NCI-H1694 treated with DMSO at 0.1 percent for 48 hours (cell line): ENCODE results near the gene CDX2.
"Not testable (repeated sequence)": the region's sequence is repeated elsewhere in the genome, so short reads cannot be mapped to it uniquely, and the experiment has no call there.

Experiments
- DNase-seq: peaks from one replicate; lab custom pipeline; 2025; lab: John Stamatoyannopoulos, UW

CDX2 gene

GRCh38 chr13:27969082-27969865 lies at the start of gene CDX2:
Gene CDX2 (minus strand): TSS chr13:27969315. CDS start chr13:27969006, 309 bp downstream.
- no peak for DNase-seq

- no peak for DNase-seq
Measured at GRCh38 chr13:28014301-28014700, 45.2 kb upstream of the CDX2 start.

DNA sequence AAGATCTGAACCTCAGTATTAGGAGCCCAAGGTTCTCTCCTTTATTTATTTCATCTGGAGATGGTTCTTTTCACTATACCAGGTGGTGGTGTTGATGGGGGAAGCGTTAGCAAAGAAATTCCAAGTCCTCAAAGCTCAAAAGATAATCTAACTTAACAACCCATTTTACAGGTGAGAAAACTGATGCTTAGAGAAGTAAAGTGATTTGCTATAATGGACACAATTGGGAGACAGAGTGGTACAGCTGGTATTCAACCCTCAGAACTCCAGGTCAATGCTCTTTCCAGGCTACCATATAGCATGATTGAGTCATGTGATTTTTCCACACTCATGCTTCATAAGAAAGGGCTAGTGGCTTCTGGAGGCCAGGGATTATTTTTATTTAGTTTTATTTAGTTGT lies 44.4 kb upstream of the CDX2 start:
- no peak for DNase-seq

GRCh38 chr13:28012896-28013295 lies 43.8 kb upstream of the CDX2 start:
- DNase-seq, result no peak

DNA sequence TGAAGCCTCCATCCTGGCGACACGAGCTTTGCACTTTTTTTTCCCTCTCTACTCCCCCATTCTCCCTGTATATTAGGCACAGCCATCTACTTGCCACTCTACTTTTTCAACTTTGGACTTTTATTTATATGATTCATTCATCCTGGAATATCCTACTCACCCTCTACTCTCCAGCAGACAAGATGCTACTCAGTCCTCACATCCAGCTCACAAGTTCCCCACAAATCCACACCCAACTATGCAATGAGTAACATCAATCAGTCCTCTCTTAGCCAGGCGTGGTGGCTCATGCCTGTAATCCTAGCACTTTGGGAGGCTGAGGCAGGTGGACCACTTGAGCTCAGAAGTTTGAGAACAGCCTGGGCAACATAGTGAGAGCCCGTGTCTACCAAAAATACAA lies 43.3 kb upstream of the CDX2 start:
- no peak for DNase-seq

GRCh38 chr13:28010046-28010445 lies 40.9 kb upstream of the CDX2 start:
- no peak for DNase-seq

GRCh38 chr13:28005016-28005415 lies 35.9 kb upstream of the CDX2 start:
- DNase-seq, result not testable (repeated sequence)

- DNase-seq, result no peak
Measured at GRCh38 chr13:28002886-28003698, 34.0 kb upstream of the CDX2 start.

- DNase-seq, result no peak
Measured at GRCh38 chr13:28001837-28002473, 32.8 kb upstream of the CDX2 start.

DNA sequence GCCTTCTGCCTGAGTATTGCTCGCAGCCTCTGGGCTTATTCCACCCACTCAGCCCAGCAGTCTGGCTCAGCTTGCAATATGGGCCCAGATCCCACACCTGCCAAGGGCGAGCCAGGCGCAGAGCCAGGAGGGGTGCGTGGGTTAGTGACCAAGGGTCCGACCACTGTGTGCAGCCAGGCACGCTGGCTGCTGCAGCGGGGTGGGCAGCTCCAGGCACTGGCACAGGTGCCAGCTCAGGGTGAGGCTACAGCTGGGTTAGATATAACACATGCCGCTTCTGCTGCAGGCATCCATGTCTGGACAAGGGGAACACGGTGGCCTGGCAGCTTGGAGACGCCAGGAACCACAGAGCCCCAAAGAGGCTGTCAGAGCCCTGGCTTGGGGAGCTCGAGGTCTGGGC lies 31.9 kb upstream of the CDX2 start:
- DNase-seq, result no peak

DNA sequence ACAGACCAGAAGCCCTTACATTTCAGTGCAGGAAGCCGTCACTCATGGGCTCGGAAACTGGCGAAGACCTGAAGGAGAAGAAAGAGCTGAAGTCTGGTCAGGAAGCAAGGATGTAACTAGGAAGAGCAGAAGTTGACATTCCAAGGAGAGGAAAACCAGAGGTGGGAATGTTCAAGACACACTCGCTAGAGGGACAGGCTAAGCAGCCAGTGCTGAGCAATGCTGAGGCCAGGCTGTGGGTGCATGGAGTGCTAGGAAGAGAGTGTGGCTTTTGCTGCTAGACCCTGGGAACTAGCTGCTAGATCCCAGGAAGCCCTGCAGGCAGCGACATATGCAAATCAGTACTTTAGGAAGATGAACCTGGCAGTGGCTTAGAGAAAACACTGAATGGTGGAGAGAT lies 31.5 kb upstream of the CDX2 start:
- no peak for DNase-seq

DNA sequence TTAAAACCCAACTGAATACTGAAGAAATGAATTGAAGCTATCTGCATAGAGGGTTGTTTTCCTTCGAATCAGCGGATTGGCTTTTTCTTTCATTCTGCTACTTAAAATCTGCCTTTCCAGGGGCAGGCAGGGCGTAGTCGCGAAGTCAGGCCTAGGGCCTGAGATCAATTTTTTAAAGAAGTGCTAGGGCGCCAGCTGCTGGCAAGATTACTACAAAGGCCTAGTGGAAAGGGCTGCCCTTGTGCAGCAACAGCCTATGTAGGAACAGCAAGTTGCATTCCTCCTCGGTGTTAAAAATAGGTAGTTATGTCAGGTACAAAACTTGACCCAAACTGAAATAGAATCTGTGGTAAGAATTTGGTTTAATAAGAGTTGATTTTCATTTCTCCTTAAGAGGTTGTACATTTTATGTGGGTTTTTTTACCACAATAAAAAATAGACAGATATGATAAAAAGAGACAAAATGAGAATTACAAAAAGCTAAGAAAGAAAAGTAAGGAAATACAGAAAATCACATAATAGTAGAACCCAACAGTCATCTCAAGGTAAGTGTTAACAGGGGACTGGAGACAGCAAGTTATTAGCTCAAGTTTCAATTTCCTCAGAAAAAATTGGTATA lies 28.9 kb upstream of the CDX2 start:
- peak; percentile 24 for DNase-seq

- no peak for DNase-seq
Measured at GRCh38 chr13:27991881-27992280, 22.8 kb upstream of the CDX2 start.

DNA sequence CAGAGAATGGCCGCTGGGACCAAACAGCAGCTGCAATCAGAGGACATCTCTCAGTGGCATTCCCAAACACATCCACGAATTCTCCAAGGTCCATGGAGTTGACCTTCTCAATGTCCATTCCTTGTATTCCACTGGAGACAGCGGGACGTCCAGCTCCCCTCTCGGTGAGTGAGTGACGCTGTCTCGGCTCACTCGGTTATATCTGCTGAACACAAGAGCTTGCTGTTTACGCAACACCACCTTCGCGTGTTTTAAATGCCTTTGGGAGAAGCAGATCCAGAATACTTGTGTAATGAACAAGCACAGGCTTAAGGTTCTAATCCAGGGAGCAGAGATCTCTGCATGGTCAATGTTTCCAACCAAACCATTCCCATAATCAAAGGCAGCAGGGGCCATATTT lies 19.4 kb upstream of the CDX2 start, which contains the start of gene URAD:
URAD (minus strand) TSS at position 174 of the 400 bp plus-strand sequence; CDS start at position 118, 56 bp downstream.
- no peak for DNase-seq

GRCh38 chr13:27985600-27985999 lies 16.5 kb upstream of the CDX2 start:
- no peak for DNase-seq

GRCh38 chr13:27982361-27982760 lies 13.2 kb upstream of the CDX2 start:
- no peak for DNase-seq

DNA sequence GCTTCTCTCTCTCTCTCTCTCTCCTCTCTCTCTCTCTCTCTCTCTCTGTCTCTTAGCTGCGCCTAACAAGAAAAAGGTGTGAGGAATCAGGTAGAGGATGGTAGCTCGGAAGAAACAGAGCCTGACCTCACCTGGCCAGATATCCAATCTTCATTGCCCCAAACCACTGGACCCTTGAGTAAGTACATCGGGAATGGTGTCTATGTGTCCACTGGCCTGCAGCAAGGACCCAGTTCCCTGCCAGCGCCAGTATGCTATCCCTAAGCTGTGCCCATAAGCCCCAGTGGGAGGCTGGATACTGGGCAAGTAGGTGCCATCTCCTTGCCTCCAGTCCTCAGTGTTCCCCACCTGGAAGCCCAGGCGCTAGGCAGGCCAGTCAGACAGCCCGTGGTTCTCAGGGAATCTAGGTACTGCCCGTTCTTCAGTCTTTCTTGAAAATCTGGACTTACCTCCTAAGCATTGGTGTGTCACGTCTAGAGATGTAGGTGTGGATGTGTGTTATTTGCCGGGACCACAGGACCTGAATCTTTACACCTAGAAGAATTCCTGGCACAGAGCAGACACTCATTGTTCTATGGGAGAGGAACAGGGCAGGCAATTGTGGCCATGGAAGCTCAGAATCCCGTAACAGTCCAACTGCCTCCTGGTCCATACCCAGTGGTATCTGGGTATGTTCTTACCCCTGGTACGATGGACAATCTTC lies 12.0 kb upstream of the CDX2 start:
- DNase-seq, result no peak

DNA sequence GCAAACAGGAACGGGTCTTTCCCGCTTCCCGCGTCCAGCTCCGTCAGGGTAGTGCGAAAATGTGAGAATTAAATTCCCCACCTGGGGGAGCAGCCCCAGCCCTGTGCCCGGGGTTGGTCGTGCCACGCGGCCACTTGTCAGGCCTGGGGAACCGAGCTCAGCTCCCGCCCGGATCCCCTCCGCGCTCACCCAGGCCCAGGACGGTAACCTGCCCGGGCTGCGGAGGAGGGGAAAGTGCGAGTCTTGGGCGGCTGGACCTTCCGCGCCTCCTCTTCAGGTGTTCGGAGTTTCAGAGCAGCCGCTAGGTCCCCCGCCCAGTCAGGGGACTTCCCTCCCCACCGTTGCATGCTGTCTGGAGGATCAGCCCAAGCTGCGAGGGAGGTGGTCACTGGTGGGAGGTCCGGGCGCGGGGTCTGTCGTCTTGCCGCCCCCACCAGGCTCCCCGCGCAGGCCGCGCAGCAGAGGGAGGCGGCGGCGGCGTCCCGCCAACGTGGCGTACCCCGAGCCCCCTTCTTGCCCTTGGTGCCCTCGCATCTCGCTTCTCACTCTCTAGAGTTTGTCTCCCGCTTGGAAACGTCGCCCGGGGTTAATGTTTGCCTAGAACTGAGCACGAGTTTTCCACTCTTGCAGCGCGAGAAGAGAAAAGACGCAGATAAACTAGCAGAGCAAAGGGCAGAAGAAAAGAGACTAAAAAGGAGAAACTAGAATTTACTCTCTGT lies 11.3 kb upstream of the CDX2 start:
- DNase-seq, result no peak

GRCh38 chr13:27979765-27980279 lies 10.7 kb upstream of the CDX2 start:
- DNase-seq, result no peak

- no peak for DNase-seq
Measured at GRCh38 chr13:27979001-27979643, 10.0 kb upstream of the CDX2 start.
